HG03025 (cell line): ENCODE measurements around the gene TAOK1.
"Not testable (repeated sequence)": the region's sequence is repeated elsewhere in the genome, so short reads cannot be mapped to it uniquely, and the experiment has no call there.

Source experiments
- ATAC-seq: cut with Tn5 transposase; IDR thresholded peaks from one replicate; pipeline ENCODE4 v1.9.1; 2021; ENCODE audit warnings: mild to moderate bottlenecking, moderate library complexity; ENCODE audit not compliant: unreplicated experiment, low FRiP score

The TAOK1 gene

DNA sequence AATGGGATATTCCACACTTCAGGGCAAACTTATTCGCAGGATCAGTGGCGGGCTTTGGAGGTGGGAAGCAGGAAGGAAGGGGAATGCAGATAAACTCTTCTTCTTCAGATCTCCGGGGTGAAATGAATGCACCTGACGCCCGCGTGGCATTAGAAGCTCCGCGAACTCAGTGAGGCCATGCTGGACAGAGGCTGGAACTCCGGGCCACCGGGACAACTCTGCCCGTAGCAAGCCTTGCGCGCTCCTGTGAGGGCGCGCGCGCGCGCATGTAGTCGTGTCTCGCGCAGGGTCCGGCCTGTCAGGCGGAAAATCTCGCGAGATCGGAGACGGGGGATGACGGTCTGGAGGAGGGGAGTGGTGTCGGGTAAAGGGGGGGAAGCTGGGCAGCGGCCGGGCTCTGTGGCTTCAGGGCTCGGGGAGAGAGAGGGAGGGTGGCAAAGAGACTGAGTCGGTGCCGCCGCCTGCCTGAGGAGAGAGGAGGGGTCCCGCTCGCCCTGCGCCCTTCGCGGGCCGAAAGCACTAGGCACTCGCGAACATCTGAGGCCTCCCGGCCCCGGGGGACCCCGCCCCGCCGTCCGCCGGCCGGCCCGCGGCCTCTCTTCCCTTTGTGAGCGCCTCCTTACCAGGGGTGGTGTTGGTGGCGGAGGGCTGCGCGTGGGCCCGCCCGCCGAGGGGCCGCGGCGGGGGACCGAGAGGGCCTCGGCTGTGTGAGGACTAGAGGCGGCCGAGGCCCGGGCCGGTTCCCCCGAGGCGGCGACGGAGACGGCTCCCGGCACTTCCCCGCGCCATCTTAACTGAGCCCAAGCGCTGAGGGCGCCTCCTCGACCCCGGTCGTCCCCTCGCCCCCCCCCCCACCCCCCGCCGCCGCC, at the start of gene TAOK1:
TAOK1 (plus strand) TSS at position 382 of the 869 bp plus-strand sequence. CDS start 61,186 bp downstream, outside the sequence.
- ATAC-seq: peak; percentile 80

DNA sequence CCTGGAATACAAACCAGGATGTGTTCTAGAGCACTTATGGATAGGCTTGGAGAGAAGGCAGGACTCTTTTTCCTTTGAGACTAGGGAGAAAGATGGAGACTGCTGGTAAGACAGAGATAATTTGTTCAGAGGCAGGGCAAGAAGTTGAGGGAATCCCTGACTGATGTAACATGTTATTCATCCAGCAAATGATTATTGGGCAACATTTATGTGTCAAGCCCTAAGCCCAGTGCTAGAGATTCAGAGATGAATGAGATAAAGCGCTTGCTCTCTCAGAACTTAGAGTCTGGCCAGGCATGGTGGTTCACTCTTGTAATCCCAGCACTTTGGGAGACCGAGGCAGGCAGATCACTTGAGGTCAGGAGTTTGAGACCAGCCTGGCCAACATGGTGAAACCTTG, 48.4 kb upstream of the TAOK1 start:
- ATAC-seq: no peak

DNA sequence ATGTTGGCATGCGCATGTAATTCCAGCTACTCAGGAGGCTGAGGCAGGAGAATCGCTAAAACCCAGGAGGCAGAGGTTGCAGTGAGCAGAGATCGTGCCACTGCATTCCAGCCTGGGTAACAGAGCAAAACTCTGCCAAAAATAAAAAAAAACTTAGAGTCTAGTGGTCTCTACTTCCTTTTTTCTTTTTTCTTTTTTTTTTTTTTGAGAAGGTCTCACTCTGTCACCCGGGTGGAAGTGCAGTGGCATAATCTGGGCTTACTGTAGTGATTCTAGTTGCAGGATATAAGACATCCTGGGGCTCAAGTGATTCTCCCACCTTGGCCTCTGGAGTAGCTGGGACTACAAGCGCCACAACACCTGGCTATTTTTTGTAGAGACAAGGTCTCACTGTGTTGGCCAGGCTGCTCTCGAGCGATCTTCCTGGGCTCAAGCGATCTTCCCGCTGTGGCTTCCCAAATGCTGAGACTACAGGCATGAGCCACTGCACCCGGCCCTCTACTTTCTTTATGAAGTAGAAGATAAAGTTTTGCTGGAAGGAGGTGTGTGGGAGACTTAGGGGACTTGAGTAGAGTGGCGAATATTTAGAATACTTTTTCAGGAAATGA, 47.9 kb upstream of the TAOK1 start:
- no peak for ATAC-seq

DNA sequence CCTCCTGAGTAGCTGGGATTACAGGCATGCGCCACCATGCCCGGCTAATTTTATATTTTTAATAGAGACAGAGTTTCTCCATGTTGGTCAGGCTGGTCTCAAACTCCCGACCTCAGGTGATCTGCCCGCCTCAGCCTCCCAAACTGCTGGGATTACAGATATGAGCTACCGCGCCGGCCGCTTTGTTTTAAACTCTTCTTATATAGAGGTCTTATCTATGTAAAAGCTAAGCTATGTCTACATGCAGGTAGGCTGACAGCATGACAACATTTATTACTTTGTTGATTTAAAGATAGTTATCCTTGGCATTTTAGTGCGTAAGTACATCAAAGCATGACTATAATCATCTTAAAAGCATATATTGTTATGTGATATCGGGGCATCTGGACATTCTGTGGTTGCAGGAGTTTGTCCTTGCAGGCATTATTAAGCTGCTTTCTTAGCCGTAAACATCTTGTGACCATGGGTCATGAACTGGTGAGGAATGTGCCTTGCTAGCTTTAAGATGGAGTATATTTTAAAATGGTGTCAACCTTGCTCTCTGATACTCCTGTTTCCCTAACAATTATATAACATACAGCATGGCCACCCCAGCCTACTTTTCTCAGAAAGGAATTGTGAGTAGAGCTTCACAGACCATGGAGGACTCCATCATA, 45.8 kb upstream of the TAOK1 start:
- ATAC-seq: no peak

DNA sequence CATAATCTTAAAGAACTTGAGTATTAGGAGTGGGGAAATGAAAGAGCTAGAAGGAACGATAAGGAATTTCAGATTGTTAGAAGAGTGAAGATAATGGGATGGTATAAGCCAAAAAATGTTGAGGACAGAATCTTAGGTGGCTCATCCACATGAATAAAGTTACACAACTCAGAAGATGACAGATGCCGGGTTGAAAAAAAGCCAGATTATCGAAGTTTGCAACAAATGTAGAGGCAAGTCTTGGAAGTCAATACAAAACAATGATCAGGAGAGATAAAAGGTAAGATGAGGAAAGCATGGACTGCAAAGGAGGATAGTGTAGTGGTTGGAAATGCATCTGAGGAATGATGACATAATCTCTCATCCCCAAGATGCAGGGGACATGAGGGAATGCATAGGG, 45.1 kb upstream of the TAOK1 start:
- ATAC-seq: no peak

DNA sequence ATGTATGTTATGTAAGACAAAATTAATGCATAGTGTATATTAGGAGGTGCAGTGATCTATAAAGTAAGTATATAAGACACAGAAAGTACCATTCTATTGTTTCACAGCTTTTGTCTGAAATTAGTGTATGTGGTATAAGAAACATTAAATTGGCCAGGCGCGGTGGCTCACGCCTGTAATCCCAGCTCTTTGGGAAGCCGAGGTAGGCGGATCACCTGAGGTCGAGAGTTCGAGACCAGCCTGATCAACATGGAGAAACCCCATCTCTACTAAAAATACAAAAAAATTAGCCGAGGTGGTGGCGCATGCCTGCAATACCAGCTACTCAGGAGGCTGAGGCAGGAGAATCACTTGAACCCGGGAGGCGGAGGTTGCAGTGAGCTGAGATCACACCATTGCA, 44.7 kb upstream of the TAOK1 start:
- not testable (repeated sequence) for ATAC-seq

DNA sequence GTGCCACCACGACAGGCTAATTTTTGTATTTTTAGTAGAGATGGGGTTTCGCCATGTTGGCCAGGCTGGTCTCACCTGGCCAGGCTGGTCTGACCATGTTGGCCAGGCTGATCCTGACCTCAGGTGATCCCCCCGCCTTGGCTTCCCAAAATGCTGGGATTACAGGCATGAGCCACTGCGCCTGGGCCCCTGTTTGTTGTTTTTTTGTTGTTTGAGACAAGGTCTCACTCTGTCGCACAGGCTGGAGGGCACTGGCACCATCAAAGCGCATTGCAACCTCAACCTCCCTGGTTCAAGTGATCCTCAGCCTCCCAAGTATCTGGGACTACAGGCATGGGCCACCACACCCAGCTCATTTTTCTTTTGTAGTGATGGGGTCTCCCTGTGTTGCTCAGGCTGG, 43.7 kb upstream of the TAOK1 start:
- ATAC-seq: no peak

DNA sequence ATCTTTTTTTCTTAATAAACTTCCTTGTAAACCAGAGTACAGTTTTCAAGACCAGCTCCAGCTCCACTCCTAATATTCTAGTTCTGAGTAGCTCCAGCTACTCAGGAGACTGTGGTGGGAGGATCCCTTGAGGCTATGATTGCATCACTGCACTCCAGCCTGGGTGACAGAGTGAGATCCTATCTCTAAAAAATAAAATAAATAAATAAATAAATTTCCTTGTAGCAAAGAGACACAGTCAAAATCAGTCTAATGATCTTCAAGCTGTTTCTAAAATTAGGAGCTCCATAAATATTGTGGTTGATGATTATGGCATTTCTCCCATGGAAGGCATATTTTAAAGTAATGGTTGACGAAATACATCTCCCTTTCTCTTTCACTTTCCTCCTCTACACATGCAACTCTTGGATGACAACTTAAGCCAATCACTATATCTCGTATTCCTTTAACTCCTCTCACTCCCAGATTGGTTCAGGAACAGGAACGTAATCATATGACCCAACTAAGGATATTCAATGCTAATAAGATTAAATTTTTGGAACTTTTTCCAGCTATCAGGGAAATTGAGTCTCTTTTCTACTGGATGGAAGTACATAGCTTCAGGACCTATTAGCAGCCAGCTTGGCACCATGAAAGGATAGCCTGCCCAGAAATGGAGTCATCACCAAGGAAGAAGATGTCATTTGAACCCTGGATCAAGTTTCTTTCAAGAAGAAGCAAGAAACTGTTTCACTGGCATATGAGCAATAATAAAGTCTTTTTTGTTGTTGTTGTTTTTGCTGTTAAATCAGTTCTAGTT, 42.1 kb upstream of the TAOK1 start:
- no peak for ATAC-seq

DNA sequence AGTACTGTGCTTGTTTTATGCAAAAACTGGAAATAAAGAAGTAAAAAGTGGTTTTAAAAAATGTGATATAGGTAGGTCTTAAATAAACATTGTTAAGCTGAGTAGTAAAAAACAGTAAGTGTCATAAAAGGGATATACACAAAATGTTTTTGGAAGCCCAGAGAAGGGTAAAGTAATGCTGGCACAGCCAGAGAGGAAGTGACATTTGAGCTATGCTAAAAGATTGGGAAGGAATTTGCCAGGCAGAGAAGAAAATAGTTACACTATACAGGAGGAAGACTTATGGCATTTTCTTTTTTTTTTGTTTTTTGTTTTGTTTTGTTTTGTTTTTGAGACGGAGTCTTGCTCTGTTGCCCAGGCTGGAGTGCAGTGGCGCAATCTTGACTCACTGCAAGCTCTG, 40.8 kb upstream of the TAOK1 start:
- ATAC-seq: no peak

DNA sequence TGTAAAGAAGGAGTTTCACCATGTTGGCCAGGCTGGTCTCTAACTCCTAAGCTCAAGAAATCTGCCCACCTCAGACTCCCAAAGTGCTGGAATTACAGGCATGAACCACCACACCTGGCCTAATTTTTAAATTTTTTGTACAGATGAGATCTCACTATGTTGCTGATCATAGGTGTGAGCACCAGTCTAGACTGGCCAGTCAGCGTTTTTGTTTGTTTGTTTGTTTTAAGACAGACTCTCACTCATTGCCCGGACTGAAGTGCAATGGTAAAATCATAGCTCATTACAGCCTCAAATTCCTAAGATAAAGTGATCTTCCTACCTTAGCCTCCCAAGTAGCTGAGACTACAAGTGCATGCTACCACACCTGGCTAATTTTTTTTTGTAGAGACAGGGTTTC, 38.0 kb upstream of the TAOK1 start:
- ATAC-seq: no peak

DNA sequence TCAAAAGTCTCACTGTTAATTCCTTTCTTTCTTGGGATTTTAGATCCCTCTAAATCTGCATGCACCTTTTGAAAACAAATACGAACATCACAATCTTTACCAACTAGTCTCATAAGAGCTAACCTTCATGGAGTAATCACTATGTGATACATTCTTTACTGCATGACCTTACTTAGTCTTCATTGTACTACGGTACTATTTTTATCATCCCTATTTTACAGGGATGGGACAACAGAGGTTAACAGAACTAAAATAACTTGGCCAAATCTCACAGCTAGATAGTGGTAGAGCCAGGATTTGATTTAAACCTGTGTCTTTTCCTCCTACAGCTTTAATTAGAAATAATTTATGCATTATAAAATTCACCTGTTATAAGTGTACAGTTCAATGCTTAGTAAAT, 32.9 kb upstream of the TAOK1 start:
- ATAC-seq: no peak

DNA sequence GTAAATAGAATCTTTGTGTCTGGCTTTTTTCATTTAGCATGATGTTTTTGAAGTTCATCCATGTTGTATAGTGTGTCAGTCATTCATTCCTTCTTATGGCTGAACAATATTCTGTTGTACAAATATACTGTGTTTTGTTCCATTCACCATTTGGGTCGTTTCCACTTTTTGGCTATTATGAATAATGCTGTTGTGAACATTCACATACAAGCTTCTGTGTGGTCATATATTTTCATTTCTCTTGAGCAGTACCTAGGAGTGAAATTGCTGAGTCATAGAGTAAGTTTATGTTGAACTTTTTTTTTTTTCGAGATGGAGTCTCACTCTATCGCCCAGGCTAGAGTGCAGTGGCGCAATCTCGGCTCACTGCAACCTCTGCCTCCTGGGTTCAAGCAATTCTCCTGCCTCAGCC, 32.3 kb upstream of the TAOK1 start:
- ATAC-seq: no peak

DNA sequence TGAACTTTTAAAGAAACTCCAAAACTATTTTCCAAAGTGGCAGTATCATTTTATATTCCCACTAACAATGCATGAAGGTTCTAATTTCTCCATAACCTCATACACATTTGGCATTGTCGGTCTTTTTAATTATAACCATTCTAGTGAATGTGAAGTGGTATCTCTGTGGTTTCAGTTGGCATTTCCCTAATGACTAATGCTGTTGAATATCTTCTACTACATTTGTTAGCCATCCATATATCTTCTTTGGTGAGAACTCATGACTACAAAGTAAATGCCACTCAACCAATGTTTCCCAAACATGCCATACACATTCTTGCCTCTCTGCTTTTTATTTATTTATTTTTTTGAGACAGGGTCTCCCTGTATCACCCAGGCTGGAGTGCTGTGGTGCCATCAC, 31.7 kb upstream of the TAOK1 start:
- ATAC-seq: no peak

DNA sequence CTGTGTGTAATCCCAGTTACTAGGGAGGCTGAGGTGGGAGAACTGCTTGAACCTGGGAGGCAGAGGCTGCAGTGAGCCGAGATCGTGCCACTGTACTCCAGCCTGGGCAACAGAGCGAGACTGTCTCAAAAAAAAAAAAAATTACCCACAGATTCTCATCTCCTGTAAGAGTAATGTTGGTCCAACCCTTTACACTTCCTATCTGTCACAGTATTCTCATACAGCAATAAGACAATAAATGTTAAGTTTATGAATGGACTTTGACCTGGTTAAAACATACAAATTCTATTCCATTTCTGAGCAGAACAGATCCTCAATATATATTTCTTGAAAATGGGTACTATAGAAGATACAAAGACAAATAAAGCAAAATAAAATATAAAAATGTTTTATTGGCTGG, 30.4 kb upstream of the TAOK1 start:
- ATAC-seq: no peak

DNA sequence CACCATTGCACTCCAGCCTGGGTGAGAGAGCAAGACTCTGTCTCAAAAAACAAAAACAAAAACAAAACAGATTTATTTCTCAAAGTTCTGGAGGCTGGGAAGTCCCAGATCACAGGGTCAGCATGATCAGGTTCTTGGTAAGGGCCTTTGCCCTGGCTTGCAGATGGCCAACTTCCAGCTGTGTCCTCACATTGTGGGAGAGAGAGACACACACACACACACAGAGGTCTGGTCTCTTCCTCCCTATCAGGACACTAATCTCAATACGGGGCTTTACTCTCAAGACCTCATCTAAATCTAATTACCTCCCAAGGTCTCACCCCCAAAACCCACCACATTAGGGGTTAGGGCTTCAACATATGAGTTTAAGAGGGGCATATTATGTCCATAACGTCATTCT, 26.4 kb upstream of the TAOK1 start:
- ATAC-seq: no peak

DNA sequence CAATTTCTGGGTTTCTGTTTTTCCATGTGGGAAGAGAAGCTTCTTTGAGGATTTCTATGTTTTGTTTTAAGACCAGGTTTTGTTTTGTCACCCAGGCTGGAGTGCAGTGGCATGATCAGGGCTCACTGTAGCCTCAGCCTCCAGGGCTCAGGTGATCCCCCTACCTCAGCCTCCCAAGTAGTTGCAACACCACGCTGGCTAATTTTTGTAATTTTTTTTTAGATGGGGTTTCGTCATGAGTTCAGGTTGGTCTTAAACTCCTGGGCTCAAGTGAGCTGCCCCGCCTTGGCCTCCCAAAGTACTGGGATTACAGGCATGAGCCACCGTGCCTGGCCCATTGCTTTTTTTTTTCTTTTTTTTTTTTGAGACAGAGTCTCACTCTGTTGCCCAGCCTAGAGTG, 25.5 kb upstream of the TAOK1 start:
- ATAC-seq: no peak

DNA sequence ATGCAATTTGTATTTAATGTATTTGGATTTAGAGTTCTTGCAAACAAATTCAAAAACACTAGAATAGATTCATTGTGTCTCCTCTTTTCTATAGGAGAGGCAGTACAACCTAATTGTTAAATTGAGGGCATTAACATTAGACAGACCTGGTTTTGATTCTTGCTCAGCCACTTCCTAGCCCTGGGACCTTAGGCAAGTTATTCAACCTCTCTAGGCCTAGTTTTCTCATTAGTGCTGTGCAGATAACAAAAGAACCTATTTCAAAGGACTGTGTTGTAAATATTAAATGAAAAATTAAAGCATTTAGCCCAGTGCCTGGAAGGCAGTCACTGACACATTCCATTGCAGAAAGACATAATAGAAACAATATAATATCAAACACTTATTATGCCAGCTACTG, 22.0 kb upstream of the TAOK1 start:
- no peak for ATAC-seq

DNA sequence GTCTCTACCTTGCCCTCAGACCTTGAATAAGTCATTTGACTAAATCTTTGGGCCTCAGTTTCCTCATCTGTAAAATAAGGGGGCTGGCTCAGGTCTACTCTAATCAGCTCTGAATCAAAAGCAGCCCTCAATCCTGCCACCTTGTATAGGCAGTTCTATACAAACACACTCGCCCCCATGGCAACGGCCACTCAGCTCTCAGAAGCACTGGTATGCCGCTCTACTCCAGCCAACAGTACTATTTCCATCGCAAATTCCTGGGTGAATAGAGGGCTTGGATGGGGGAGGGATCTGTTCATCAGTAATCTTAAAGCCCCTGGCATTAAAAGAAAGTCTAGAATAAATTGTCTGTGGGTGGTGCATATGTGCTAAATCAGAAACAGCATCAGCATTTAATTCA, 21.2 kb upstream of the TAOK1 start:
- ATAC-seq: no peak

DNA sequence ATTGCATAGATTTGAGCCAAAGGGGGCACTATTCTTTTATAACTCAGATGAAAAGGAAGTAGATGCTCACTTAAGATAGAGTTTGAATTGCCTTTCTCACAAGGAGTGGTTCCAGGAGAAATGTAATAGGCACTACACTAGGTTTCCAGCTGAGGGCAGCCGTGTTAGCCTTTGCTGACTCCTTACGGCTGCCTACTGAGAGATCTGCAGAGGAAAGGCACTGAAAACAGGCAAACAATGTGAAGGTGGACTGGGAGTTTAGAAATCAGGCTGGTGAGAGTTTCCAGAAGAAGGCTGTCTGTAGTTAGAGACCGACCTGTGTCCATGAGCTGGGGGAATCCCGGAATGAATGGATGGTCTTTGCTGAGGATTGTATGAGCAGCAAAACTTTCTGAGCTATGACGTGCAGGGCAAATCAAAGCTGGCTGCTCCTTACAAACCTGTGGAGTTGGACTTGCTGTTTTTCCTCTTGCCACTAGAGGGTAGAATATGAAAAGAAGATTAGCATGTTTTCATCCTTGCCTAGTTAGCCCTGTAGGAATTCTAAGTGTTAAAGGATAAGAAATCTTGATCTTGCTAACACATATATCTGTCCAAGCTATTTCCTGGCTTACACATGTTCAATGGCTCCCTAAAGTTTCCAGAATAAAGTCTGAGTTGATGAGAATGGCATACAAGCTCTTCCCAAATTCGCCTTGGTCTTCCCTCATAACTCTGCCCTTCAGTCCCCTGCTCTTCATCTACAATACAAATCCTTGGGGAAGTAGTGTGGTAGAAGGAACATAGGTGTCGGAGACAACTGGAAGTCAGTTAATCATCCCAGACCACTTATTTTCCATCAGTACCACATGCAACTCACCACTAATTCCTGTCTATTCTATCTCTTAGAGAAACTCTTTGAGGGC, 20.1 kb upstream of the TAOK1 start:
- no peak for ATAC-seq
